Measurements from ENCODE around the gene BCAN.

BCAN gene

DNA sequence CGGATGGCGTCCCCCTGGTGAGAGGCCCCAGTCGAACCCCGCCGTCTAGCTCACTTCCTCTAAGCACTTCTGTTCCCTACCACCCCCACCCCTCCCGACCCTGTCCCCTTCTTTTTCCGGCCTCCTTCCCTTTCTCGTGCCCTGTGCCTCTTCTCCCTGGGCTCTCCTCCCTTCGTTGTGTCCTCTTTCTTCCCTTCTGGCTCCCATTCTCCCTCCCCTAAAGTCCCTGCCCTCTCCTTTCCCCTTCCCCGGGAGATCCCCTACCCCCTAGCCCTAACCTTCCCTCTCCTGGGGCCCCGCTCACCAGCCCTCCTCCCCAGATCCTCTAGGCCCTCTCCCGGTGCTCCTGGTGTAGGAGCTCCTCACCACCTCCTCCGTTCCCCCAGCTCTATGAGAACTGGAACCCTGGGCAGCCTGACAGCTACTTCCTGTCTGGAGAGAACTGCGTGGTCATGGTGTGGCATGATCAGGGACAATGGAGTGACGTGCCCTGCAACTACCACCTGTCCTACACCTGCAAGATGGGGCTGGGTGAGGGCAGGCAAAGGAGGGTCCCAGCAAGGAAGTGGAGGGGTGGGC is 15.9 kb downstream of the BCAN start:
- no peak overlapping the region; the same call in 1 of the 2 replicates for H3K4me3 ChIP-seq (ENCODE audit: low read depth, low read length)

DNA sequence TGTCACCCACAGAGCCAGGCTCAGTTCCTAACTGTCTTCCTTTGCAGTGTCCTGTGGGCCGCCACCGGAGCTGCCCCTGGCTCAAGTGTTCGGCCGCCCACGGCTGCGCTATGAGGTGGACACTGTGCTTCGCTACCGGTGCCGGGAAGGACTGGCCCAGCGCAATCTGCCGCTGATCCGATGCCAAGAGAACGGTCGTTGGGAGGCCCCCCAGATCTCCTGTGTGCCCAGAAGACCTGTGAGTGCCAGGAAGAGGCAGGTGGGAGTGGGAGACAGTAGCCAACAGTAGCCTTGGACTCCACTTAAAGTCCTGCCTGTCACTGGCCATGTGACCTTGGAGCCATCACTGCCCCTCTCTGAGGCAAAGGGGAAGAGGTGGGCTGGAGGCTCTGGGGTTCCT is 16.6 kb downstream of the BCAN start:
- TF ChIP-seq, protein P1, sequence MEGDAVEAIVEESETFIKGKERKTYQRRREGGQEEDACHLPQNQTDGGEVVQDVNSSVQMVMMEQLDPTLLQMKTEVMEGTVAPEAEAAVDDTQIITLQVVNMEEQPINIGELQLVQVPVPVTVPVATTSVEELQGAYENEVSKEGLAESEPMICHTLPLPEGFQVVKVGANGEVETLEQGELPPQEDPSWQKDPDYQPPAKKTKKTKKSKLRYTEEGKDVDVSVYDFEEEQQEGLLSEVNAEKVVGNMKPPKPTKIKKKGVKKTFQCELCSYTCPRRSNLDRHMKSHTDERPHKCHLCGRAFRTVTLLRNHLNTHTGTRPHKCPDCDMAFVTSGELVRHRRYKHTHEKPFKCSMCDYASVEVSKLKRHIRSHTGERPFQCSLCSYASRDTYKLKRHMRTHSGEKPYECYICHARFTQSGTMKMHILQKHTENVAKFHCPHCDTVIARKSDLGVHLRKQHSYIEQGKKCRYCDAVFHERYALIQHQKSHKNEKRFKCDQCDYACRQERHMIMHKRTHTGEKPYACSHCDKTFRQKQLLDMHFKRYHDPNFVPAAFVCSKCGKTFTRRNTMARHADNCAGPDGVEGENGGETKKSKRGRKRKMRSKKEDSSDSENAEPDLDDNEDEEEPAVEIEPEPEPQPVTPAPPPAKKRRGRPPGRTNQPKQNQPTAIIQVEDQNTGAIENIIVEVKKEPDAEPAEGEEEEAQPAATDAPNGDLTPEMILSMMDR (IDR thresholded peaks at IDR 0.05; ENCODE audit: low read depth, low read length, missing control alignments) = no peak
- DNase-seq (ENCODE audit: low read depth) = no peak

More for the DNA sequence above, 15.9 kb downstream of the BCAN start:
- no peak for DNase-seq (ENCODE audit: low read depth)
- TF ChIP-seq, protein P1 (IDR thresholded peaks at IDR 0.05; ENCODE audit: low read depth, low read length, missing control alignments) = no peak

DNA sequence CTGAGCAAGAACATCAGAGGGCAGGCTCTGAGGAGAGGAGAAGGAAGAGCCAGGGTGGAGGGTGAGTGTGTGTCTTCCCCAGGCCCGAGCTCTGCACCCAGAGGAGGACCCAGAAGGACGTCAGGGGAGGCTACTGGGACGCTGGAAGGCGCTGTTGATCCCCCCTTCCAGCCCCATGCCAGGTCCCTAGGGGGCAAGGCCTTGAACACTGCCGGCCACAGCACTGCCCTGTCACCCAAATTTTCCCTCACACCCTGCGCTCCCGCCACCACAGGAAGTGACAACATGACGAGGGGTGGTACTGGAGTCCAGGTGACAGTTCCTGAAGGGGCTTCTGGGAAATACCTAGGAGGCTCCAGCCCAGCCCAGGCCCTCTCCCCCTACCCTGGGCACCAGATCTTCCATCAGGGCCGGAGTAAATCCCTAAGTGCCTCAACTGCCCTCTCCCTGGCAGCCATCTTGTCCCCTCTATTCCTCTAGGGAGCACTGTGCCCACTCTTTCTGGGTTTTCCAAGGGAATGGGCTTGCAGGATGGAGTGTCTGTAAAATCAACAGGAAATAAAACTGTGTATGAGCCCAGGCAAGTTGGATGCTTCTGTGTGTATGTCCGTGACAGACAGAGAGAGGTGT is 17.1 kb downstream of the BCAN start:
- H3K4me3 ChIP-seq (ENCODE audit: low read depth, low read length) = peak overlapping the region; percentile 35
- no peak for DNase-seq (ENCODE audit: low read depth)
- TF ChIP-seq, protein P1 (IDR thresholded peaks at IDR 0.05; ENCODE audit: low read depth, low read length, missing control alignments) = no peak

More for the DNA sequence above, 16.6 kb downstream of the BCAN start:
- H3K4me3 ChIP-seq (ENCODE audit: low read depth, low read length) = no peak overlapping the region

DNA sequence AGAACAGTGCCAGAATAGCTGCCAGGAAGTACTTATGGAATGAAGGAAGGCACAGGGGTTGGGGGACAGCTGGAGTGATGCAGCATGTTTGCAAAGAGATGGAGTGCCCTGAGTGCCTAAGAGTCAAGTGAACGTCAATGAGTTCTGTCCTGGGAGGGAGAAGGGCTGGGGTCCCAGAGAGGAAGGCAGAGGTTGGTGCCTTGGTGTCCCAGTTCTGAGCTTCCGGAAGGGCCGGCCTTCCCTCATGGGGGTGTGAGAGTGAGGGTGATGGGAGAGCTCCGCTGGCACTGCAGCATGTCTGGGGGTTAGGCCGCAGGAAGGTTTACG is 17.7 kb downstream of the BCAN start:
- TF ChIP-seq, protein P1 (IDR thresholded peaks at IDR 0.05; ENCODE audit: low read depth, low read length, missing control alignments) = no peak
- H3K4me3 ChIP-seq (ENCODE audit: low read depth, low read length) = peak overlapping the region; percentile 35
- no peak for DNase-seq (ENCODE audit: low read depth)

DNA sequence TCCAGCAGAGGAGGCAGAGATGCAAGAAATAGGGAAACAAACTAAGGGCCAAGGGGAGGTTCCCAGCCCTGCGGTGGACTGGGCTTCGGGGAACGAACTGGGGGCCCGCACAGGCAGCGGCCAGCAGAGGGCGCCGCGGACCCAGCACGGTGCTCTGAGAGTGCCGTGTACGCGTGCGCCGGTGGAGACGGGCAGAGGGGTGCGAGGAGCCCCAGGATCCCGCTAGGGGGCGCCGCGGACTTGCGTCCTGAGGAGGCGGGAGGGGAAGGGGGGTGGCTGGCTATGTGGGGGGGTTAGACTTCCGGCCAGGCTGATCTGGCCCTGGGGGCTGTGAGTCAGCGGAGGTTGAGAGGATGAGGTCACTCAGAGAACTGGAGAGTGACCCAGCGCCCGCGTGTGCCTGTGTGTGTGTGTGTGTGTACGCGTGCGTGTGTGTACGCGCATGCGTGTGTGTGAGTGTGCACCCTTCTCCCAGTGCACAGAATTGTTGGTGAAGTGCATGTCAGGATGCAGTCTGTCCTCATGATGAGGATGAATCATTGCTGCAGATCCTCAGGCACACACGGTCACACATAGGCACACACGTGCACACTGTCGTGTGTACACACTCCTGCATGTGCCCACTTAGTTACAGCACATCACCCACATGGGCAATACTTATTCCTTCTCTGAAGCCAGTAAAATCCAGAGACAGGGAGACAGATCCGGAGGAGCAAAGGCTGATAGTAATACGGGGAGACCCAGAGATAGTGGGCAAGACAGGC is 18.3 kb downstream of the BCAN start:
- H3K4me3 ChIP-seq (ENCODE audit: low read depth, low read length) = peak overlapping the region; percentile 71
- peak; percentile 77 for DNase-seq (ENCODE audit: low read depth)
- TF ChIP-seq, protein P1 (IDR thresholded peaks at IDR 0.05; ENCODE audit: low read depth, low read length, missing control alignments) = peak; percentile 95

DNA sequence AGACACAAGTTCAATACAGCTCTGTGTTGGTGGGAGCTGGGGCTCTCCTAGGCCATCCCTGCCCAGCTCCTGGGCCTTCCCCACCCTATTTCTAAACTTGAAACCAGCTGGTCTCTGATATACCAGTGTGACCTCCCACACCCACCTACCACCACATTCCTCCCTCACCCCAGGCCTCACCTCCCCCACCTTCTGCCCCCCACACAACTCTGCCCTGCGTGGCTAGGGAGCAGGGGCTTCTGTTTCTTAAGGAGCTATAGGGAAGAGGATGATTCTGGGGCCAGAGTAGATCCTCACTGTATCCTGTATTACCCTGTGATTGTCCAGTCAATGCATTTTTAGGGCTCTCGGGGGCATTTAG is 18.8 kb downstream of the BCAN start:
- DNase-seq (ENCODE audit: low read depth) = no peak
- TF ChIP-seq, protein P1 (IDR thresholded peaks at IDR 0.05; ENCODE audit: low read depth, low read length, missing control alignments) = no peak
- peak overlapping the region; percentile 71 for H3K4me3 ChIP-seq (ENCODE audit: low read depth, low read length)
